ENCODE data around the gene FBXW12. TPM values are rescaled to one million over a fixed set of nuclear protein-coding genes. Genes with fewer than 3 reads are reported as not detected.

FBXW12 gene
- total and polyA plus RNA-seq, 2 donors (not counting 1 experiment from before 2014, with no cell fraction given) = not detected

DNA sequence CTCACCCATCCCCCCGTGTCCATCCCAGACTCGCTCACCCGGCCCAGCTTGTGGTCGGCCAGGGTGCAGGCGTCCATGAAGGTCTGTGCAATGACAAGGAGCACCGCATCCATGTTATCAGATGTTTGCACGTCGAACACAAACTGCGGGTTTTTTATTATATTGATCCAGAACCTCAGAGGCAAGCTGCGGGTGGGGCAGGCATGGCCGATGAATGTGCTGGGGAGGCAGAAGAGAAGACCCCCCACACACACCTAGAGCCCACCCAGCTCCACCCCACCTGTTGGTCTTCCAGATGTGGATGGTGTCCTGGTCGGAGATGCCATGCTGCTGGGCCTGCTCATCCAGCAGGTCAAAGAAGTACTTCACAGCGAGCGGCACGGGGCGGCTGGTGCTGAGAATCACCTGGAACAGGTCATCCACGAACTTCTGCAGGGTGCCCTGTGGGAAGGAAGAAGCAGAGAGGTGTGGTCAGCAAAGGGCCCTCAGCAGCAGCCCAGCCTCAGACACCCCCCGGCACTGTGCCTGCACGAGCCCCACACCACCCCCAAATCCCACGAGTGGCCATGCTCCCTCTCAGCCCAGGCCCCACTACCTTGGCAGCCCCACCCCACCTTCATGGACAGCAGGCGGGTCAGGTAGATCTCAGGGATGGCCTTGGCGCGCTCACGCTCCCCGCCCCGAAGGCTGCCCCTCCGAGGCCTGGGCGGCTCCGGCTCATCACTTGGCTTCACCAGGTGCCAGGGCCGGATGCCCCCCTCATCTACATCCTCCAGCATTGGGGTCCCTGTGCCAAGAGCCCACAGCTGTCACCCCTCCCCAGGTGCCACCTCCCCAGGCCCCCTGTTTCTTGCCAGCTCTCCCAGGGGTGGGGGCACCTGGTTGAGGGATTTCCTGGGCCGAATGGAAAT, 37.5 kb downstream of the FBXW12 start:
- H3K36me3 ChIP-seq (replicated peaks in 1 of 2; ENCODE audit: control extremely low read depth in 1 of 2, control insufficient read depth in 1 of 2, extremely low read depth in 1 of 2, insufficient read depth in 2 of 2, low read length in 1 of 2) = no peaks in the 10 kb centered on the region
- Mint-ChIP-seq H3K9me3 (ENCODE audit: insufficient read depth) (no peaks in the 10 kb centered on the region), H3K4me1 (no peaks in the 10 kb centered on the region), H3K27me3 (no peaks in the 10 kb centered on the region), H3K4me3 (no peak overlapping the region), H3K27ac (no peak overlapping the region)
- no peaks in the 10 kb centered on the region for H3K79me2 ChIP-seq (ENCODE audit: control insufficient read depth, insufficient read depth, low read length)
- no peaks in the 10 kb centered on the region for H3K27me3 ChIP-seq (replicated peaks in 1 of 4; ENCODE audit: control extremely low read depth in 1 of 4, control insufficient read depth in 3 of 4, insufficient read depth in 4 of 4, low read length in 3 of 4)
- 94% methylated on average over 31 of the region's 31 CpGs for WGBS (ENCODE audit: insufficient coverage)
- ATAC-seq (ENCODE audit: low read depth) (no peak), DNase-seq (no peak)
- TF ChIP-seq EZH2 (IDR thresholded peaks at IDR 0.05; ENCODE audit: borderline replicate concordance, insufficient read depth, low read depth, low read length, poor library complexity, severe bottlenecking) = no peak
- TF ChIP-seq, protein P1, sequence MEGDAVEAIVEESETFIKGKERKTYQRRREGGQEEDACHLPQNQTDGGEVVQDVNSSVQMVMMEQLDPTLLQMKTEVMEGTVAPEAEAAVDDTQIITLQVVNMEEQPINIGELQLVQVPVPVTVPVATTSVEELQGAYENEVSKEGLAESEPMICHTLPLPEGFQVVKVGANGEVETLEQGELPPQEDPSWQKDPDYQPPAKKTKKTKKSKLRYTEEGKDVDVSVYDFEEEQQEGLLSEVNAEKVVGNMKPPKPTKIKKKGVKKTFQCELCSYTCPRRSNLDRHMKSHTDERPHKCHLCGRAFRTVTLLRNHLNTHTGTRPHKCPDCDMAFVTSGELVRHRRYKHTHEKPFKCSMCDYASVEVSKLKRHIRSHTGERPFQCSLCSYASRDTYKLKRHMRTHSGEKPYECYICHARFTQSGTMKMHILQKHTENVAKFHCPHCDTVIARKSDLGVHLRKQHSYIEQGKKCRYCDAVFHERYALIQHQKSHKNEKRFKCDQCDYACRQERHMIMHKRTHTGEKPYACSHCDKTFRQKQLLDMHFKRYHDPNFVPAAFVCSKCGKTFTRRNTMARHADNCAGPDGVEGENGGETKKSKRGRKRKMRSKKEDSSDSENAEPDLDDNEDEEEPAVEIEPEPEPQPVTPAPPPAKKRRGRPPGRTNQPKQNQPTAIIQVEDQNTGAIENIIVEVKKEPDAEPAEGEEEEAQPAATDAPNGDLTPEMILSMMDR (IDR thresholded peaks at IDR 0.05) = no peak
- ChIA-PET CTCF (interaction anchor here (0.9 to 1.8 kb wide), 4 partner anchors 9 to 106 kb away, joined by 3 to 12 read pairs (median 6); no protein-coding TSS in a partner anchor), POLR2A (no interaction called here)
- H4K20me1 ChIP-seq (ENCODE audit: control insufficient read depth, insufficient read depth, low read length, poor library complexity, severe bottlenecking) = no peaks in the 10 kb centered on the region
- no peaks in the 10 kb centered on the region for H3K4me1 ChIP-seq (ENCODE audit: control insufficient read depth in 2 of 2, insufficient read depth in 2 of 2, low read length in 2 of 2)
- no peak overlapping the region for H3K27ac ChIP-seq (ENCODE audit: low read length in 2 of 2)
- no peak overlapping the region for H3K4me3 ChIP-seq (ENCODE audit: control extremely low read depth in 1 of 5, extremely low read depth in 1 of 5, insufficient read depth in 1 of 5, low read depth in 2 of 5, low read length in 4 of 5)
- H3K4me2 ChIP-seq (replicated peaks; ENCODE audit: low read depth, low read length, poor library complexity, severe bottlenecking) = no peak overlapping the region
- intact Hi-C loops (cut with micrococcal nuclease) = no loop called here
- no peaks in the 10 kb centered on the region for H3K9me3 ChIP-seq (ENCODE audit: control extremely low read depth in 1 of 3, control insufficient read depth in 2 of 3, insufficient read depth in 1 of 3, low read length in 2 of 3)
- H2AFZ ChIP-seq (ENCODE audit: insufficient read depth, low read depth, low read length, poor library complexity, severe bottlenecking) = no peak overlapping the region
- H3K9ac ChIP-seq (ENCODE audit: low read length) = no peak overlapping the region

Measured in B cell (primary cell).